Right atrium auricular region (tissue), 2 donors: ENCODE measurements around the gene TTYH1. TPM values are rescaled to one million over a fixed set of nuclear protein-coding genes. Genes with fewer than 3 reads are reported as not detected.

Experiments
- DNase-seq: peaks from one replicate; pipeline ENCODE4 v3.0.0-alpha.2; 2019; ENCODE audit warnings: low spot score
- H3K27ac ChIP-seq, 2 donors: fragments of 200-600 bp; sonication (generic); 1 replicate in 1 of 2; 2 replicates in 1 of 2; pipeline ENCODE4 v1.5.1; 2016 to 2019
- H3K27me3 ChIP-seq, 2 donors: fragments of 200-600 bp; sonication (generic); one replicate each; pipeline versions ENCODE4 v1.5.1 to v1.6.0; 2017 to 2019
- H3K36me3 ChIP-seq: fragments of 200-600 bp; sonication (generic); one replicate; pipeline ENCODE4 v1.5.1; 2016
- H3K4me1 ChIP-seq, 2 donors: fragments of 200-600 bp; sonication (generic); one replicate each; pipeline versions ENCODE4 v1.5.1 to v1.6.0; 2017 to 2019
- H3K4me3 ChIP-seq, 2 donors: fragments of 200-600 bp; sonication (generic); 1 replicate in 1 of 2; 2 replicates in 1 of 2; pipeline ENCODE4 v1.5.1; 2017 to 2019; ENCODE audit warnings: mild to moderate bottlenecking in 1 of 2, moderate library complexity in 1 of 2
- H3K9me3 ChIP-seq, 2 donors: fragments of 200-600 bp; sonication (generic); one replicate each; pipeline ENCODE4 v1.5.1; 2019
- total RNA-seq, 2 donors: library from RNA; depleted of rRNA; stranded (reverse); fragments of >200 nt; gene quantifications; one replicate each; pipeline ENCODE4 v1.1.0, GENCODE V29; 2016
- TF ChIP-seq, protein P1 (sequence below), 2 donors: fragments of 200-600 bp; sonication (generic); IDR thresholded peaks; one replicate each; pipeline ENCODE4 v1.5.1; 2019; ENCODE audit warnings: antibody characterized with exemption in 2 of 2

Gene TTYH1
- total RNA-seq, 2 donors from 2014 or later = 1.7 to 2.7 TPM

DNA sequence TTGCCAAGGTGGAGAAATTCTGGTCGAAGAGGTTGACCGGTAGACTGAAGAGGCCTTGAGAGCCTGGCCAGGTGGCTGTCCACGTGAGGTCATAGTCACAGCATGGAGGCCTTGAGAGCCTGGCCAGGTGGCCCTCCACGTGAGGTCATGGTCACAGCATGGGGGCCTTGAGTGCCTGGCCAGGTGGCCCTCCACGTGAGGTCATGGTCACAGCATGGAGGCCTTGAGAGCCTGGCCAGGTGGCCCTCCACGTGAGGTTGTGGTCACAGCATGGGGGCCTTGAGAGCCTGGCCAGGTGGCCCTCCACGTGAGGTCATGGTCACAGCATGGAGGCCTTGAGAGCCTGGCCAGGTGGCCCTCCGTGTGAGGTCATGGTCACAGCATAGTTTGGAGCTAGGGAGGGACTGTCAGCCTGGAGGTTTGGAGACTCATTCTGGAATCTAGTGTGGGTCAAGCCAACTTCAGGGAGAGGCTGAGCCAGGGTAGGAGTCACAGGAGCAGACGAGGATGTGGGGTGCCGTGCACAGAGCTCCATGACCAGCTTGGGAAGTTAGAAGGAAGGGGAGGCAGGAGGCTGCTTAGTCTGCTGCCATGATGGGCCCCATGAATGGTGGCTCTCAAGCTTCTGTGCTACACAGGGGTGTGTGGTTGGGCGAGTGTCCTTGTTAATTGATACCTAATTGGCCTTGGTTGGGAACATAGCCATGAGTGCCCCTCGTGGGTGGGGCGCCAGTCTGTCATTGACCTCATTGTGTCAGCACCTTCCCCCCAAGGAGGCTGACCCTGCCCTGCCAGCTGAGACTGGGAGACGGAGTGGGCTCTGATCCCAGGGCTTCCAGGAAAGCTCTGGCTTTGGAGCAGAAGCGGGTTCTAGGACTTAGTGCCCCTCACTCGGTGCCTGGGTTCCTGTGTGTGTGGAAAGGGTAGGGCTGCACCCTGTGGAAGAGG, 44.3 kb downstream of the TTYH1 start:
- no peak for DNase-seq
- Histone ChIP-seq H3K27ac (no peak overlapping the region), H3K9me3 (no peaks in the 10 kb centered on the region), H3K4me3 (no peak overlapping the region), H3K4me1 (peaks cover 0 to 32% of the 10 kb centered on the region in 2 donors), H3K27me3 (no peaks in the 10 kb centered on the region), H3K36me3 (peaks cover 75% of the 10 kb centered on the region)
- TF ChIP-seq, protein P1, sequence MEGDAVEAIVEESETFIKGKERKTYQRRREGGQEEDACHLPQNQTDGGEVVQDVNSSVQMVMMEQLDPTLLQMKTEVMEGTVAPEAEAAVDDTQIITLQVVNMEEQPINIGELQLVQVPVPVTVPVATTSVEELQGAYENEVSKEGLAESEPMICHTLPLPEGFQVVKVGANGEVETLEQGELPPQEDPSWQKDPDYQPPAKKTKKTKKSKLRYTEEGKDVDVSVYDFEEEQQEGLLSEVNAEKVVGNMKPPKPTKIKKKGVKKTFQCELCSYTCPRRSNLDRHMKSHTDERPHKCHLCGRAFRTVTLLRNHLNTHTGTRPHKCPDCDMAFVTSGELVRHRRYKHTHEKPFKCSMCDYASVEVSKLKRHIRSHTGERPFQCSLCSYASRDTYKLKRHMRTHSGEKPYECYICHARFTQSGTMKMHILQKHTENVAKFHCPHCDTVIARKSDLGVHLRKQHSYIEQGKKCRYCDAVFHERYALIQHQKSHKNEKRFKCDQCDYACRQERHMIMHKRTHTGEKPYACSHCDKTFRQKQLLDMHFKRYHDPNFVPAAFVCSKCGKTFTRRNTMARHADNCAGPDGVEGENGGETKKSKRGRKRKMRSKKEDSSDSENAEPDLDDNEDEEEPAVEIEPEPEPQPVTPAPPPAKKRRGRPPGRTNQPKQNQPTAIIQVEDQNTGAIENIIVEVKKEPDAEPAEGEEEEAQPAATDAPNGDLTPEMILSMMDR (IDR thresholded peaks at IDR 0.05) = no peak

- H3K27ac ChIP-seq = no peak overlapping the region
- H3K4me1 ChIP-seq = peaks cover 0 to 36% of the 10 kb centered on the region in 2 donors
- TF ChIP-seq, protein P1 (IDR thresholded peaks at IDR 0.05) = no peak
These were observed 45.2 kb downstream of the TTYH1 start for GRCh38 chr19:54460230-54461005.

DNA sequence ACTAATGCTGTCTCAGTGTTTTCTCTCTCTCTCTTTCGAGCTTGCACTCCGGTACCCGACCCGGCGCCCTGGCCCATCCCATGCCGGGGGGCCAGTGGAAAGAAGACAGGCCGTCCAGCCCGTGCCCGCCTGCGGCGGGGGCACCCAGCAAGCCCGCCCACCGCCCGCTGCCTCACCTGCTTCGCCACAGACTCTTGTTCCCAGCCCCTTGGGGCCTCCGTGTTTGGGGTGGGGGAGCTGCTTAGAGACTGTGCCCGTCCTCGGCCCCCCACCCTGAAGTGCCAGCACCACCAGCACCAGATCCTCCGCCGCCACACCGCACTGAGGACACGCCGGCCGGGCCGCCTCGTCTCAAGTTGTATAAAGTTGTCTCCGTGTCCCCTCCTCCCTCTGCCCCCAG, 45.9 kb downstream of the TTYH1 start:
- Histone ChIP-seq H3K4me1 (peaks cover 0 to 36% of the 10 kb centered on the region in 2 donors), H3K9me3 (no peaks in the 10 kb centered on the region), H3K27me3 (no peaks in the 10 kb centered on the region), H3K36me3 (peaks cover 58% of the 10 kb centered on the region), H3K4me3 (no peak overlapping the region), H3K27ac (no peak overlapping the region)
- no peak for DNase-seq
- TF ChIP-seq, protein P1 (IDR thresholded peaks at IDR 0.05) = no peak

More at GRCh38 chr19:54460230-54461005, 45.2 kb downstream of the TTYH1 start:
- H3K27me3 ChIP-seq = no peaks in the 10 kb centered on the region
- peaks cover 66% of the 10 kb centered on the region for H3K36me3 ChIP-seq
- no peaks in the 10 kb centered on the region for H3K9me3 ChIP-seq
- DNase-seq = no peak
- no peak overlapping the region for H3K4me3 ChIP-seq

DNA sequence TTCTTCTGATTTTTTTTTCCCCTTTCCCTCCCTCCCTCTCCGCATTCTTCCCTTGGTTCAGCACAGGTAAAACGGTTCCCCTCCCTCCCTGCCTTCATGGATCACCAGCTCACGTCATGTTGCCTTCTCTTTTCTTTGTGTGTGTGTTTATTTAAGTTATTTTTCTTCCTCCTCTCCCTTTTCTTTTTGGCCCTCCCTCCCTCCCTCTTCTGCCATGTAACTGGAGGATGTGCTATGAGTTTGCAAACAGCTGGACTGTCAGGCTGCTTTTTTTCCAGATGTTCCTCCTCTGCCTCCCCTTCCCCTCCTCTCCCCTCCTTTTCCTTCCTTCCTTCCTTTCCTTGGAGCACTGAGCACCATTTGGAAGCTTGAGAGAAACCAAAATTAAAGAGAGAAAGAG, 46.3 kb downstream of the TTYH1 start:
- TF ChIP-seq, protein P1 (IDR thresholded peaks at IDR 0.05) = no peak
- Histone ChIP-seq H3K4me3 (no peak overlapping the region), H3K9me3 (no peaks in the 10 kb centered on the region), H3K27me3 (no peaks in the 10 kb centered on the region), H3K4me1 (peaks cover 0 to 36% of the 10 kb centered on the region in 2 donors), H3K36me3 (peaks cover 54% of the 10 kb centered on the region), H3K27ac (peak overlapping the region in 1 of 2 donors; percentile 96)
- DNase-seq = no peak

GRCh38 chr19:54462047-54462654, 46.9 kb downstream of the TTYH1 start:
- Histone ChIP-seq H3K4me1 (peaks cover 0 to 36% of the 10 kb centered on the region in 2 donors), H3K27ac (peak overlapping the region; percentile 96 to 97), H3K36me3 (peaks cover 49% of the 10 kb centered on the region), H3K9me3 (no peaks in the 10 kb centered on the region), H3K27me3 (no peaks in the 10 kb centered on the region), H3K4me3 (peak overlapping the region; percentile 53 to 72)
- DNase-seq = no peak
- TF ChIP-seq, protein P1 (IDR thresholded peaks at IDR 0.05) = no peak
